Vagina (tissue), 2 donors: ENCODE measurements around the gene NPPB. TPM values are rescaled to one million over a fixed set of nuclear protein-coding genes. Genes with fewer than 3 reads are reported as not detected.

Source experiments
- DNase-seq, 2 donors: peaks; one replicate each; pipeline ENCODE4 v3.0.0-alpha.2; 2017; ENCODE audit errors: extremely low spot score in 2 of 2
- H3K27ac ChIP-seq: fragments of 200-600 bp; sonication (generic); one replicate; pipeline ENCODE4 v1.5.1; 2019
- H3K27me3 ChIP-seq: fragments of 200-600 bp; sonication (generic); one replicate; pipeline ENCODE4 v1.5.1; 2019
- H3K36me3 ChIP-seq, 2 donors: fragments of 200-600 bp; sonication (generic); one replicate each; pipeline ENCODE4 v1.5.1; 2017 to 2019
- H3K4me1 ChIP-seq: fragments of 200-600 bp; sonication (generic); one replicate; pipeline ENCODE4 v1.5.1; 2019
- H3K4me3 ChIP-seq, 2 donors: fragments of 200-600 bp; sonication (generic); 1 replicate in 1 of 2; 2 replicates in 1 of 2; pipeline ENCODE4 v1.5.1; 2016 to 2019
- H3K9me3 ChIP-seq: fragments of 200-600 bp; sonication (generic); one replicate; pipeline ENCODE4 v1.5.1; 2019
- POLR2A ChIP-seq, 2 donors: fragments of 450-650 bp; IDR thresholded peaks; one replicate each; pipeline ENCODE4 v1.6.1; 2017; ENCODE audit warnings: antibody characterized with exemption in 2 of 2, mild to moderate bottlenecking in 2 of 2, moderate library complexity in 2 of 2
- POLR2AphosphoS5 ChIP-seq, 2 donors: sonication (generic); formaldehyde crosslinking; IDR thresholded peaks; one replicate each; pipeline ENCODE4 v1.9.0; 2017; ENCODE audit warnings: antibody characterized with exemption in 2 of 2, mild to moderate bottlenecking in 2 of 2, low read depth in 1 of 2; ENCODE audit not compliant: insufficient read depth in 1 of 2
- intact Hi-C: fragments of 100-400 bp; cut with DNase I; formaldehyde crosslinking; loops from one replicate; pipeline ENCODE4 v1.15.1; 2023
- total RNA-seq: library from RNA; depleted of rRNA; stranded (reverse); fragments of >200 nt; gene quantifications from one replicate; pipeline ENCODE4 v1.2.3, GENCODE V29; 2016
- TF ChIP-seq, protein P1 (sequence below), 3 experiments: fragments of 450-650 bp in 2 of 3; fragments of 200-600 bp in 1 of 3; sonication (generic) in 1 of 3; IDR thresholded peaks; one replicate each; pipeline ENCODE4 v1.5.1; 2017 to 2019; ENCODE audit warnings: antibody characterized with exemption in 3 of 3, mild to moderate bottlenecking in 2 of 3, moderate library complexity in 2 of 3

NPPB gene
- total RNA-seq, 1 donor from 2014 or later, result not detected

DNA sequence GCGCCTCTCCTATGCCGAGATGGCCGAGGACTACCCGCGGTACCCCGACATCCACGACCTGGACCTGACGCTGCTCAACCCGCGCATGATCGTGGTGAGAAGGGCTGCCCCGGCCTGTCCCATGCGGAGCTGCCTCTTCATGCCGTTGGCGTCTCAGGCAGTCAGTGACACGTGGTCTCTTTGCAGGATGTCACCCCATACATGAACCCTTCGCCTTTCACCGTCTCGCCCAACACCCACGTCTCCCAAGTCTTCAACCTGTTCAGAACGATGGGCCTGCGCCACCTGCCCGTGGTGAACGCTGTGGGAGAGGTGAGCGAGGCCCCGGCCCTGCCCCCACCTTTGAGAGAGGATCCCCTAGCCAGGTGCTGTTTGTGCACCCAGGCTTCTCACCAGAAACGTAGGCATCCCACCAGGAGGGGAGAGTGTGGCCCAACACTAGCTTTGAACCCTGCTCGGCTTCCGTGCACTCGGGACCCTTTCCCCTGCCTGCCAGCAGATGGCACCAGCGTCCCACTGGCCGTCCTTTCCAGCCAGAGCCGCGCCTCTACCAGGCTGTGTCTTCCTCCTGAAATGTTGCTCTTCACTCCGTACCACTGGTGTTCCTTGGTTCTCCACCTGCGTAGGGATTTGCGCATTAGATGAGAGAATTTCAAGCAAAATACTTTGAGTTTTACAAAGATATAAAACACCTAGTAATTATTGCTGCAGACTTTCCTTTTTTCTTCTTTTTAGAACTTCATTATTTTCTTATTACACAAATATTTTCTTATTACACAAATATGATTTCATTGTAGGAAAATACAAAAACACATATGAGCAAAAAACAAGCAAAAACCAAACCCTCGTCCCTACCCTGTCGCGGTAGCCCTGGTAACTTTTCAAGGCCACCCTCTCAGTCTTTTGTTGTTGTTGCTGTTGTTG, 20.1 kb downstream of the NPPB start:
- peak in 1 of 2 donors; percentile 43 for TF ChIP-seq POLR2AphosphoS5 (IDR thresholded peaks at IDR 0.05; ENCODE audit: insufficient read depth in 1 of 2, low read depth in 1 of 2)
- no peak for TF ChIP-seq POLR2A (IDR thresholded peaks at IDR 0.05)
- TF ChIP-seq, protein P1, sequence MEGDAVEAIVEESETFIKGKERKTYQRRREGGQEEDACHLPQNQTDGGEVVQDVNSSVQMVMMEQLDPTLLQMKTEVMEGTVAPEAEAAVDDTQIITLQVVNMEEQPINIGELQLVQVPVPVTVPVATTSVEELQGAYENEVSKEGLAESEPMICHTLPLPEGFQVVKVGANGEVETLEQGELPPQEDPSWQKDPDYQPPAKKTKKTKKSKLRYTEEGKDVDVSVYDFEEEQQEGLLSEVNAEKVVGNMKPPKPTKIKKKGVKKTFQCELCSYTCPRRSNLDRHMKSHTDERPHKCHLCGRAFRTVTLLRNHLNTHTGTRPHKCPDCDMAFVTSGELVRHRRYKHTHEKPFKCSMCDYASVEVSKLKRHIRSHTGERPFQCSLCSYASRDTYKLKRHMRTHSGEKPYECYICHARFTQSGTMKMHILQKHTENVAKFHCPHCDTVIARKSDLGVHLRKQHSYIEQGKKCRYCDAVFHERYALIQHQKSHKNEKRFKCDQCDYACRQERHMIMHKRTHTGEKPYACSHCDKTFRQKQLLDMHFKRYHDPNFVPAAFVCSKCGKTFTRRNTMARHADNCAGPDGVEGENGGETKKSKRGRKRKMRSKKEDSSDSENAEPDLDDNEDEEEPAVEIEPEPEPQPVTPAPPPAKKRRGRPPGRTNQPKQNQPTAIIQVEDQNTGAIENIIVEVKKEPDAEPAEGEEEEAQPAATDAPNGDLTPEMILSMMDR (IDR thresholded peaks at IDR 0.05), result peak; percentile 83 to 95 (median 84)
- Histone ChIP-seq H3K9me3 (no peaks in the 10 kb centered on the region), H3K4me3 (no peak overlapping the region), H3K4me1 (no peaks in the 10 kb centered on the region), H3K27ac (no peak overlapping the region), H3K27me3 (no peaks in the 10 kb centered on the region), H3K36me3 (peaks cover 0 to 81% of the 10 kb centered on the region in 2 donors)
- intact Hi-C loops, result no loop called here
- no peak for DNase-seq

DNA sequence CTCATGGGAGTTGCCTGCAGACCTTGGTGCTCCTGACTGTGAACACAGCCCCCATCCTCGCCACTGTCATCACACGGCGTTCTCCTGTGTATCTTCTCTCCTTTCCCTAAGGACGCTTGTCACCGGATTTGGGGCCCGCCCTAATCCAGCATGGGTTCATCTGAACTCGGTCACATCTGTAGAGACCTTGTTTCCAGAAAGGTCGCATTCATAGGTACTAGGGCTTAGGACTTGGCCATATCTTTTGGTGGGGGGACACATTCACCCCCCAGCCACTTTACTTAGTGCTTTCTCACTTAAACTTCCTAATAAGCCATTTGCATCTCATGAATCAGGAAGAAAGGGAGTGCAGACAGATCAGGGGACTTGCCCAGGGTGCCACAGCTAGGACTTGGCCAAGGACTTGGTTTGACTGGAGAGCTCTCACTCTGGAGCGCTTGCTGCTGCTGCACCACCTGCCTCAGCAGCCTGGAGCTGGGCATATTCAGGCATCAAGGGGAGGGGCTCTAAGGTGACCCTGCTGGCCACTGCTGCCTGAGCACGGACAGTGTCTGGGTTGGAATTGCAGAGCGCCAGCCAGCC, 20.9 kb downstream of the NPPB start:
- no peaks in the 10 kb centered on the region for H3K4me1 ChIP-seq
- H3K27ac ChIP-seq, result no peak overlapping the region
- H3K27me3 ChIP-seq, result no peaks in the 10 kb centered on the region
- TF ChIP-seq, protein P1 (IDR thresholded peaks at IDR 0.05), result no peak
- no peak for TF ChIP-seq POLR2AphosphoS5 (IDR thresholded peaks at IDR 0.05; ENCODE audit: insufficient read depth in 1 of 2, low read depth in 1 of 2)
- TF ChIP-seq POLR2A (IDR thresholded peaks at IDR 0.05), result no peak
- no peak overlapping the region for H3K4me3 ChIP-seq
- H3K36me3 ChIP-seq, result peaks cover 0 to 87% of the 10 kb centered on the region in 2 donors
- intact Hi-C loops, result no loop called here
- no peaks in the 10 kb centered on the region for H3K9me3 ChIP-seq
- no peak for DNase-seq

DNA sequence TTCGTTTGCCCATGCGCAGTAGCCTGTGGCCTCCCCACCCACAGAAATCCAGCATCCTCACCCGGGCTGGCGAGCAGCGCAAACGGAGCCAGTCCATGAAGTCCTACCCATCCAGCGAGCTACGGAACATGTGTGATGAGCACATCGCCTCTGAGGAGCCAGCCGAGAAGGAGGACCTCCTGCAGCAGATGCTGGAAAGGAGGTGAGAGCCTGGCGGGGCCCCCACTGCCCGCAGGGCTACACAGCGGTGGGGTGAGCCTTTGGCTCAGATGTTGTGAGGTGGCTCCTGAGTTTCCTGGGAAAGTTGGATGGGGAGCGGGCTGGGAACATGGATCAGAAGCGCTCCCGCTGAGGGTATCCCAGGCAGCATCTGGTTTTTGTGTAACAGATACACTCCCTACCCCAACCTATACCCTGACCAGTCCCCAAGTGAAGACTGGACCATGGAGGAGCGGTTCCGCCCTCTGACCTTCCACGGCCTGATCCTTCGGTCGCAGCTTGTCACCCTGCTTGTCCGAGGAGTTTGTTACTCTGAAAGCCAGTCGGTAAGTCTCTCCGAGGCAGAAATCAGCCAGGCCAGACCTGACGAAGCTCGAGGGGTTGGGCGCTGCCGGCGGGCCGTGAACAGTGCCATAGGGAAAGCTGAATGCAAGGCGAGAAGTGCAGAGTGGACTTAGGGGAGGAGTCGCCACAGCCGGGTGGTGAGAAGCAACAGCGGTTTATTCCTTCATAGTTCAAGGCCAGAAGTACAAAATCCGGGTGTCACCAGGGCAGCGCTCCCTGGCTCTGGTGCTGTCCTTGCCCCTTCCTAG, 21.6 kb downstream of the NPPB start:
- intact Hi-C loops, result no loop called here
- TF ChIP-seq, protein P1 (IDR thresholded peaks at IDR 0.05), result no peak
- TF ChIP-seq POLR2A (IDR thresholded peaks at IDR 0.05) (no peak), POLR2AphosphoS5 (IDR thresholded peaks at IDR 0.05; ENCODE audit: insufficient read depth in 1 of 2, low read depth in 1 of 2) (no peak)
- no peaks in the 10 kb centered on the region for H3K27me3 ChIP-seq
- no peak overlapping the region for H3K4me3 ChIP-seq
- H3K36me3 ChIP-seq, result peaks cover 0 to 92% of the 10 kb centered on the region in 2 donors
- DNase-seq, result no peak
- no peak overlapping the region for H3K27ac ChIP-seq
- no peaks in the 10 kb centered on the region for H3K4me1 ChIP-seq
- no peaks in the 10 kb centered on the region for H3K9me3 ChIP-seq

DNA sequence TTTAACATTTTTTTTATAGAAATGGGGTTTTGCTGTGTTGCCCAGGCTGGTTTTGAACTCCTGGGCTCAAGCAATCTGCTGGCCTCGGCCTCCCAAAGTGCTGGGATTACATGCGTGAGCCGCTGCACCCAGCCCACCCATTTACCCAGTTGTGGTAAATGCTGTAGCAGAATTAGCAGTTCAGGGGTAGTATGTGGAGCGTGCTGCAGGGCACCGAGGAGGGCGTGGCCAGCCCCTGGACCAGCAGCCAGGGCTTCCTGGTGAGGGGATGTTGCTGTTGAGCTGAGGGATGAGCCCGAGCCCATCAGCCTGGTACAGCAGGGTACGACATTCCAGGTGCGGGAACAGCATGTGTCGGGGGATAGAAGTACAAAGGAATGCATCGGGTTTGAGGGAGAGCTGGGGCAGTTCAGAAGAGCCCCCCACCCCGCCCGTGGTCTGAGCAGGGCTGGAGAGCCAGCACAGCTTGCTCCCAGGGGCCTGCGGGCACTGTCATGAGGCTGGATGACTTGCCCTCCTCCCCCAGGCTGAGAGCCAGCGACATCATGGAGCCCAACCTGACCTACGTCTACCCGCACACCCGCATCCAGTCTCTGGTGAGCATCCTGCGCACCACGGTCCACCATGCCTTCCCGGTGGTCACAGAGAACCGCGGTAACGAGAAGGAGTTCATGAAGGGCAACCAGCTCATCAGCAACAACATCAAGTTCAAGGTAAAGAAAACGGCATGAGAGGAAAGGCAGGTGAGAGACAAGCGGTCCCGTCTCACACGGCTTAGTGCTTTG, 23.1 kb downstream of the NPPB start:
- Histone ChIP-seq H3K27ac (no peak overlapping the region), H3K27me3 (no peaks in the 10 kb centered on the region), H3K36me3 (peaks cover 0 to 88% of the 10 kb centered on the region in 2 donors), H3K4me1 (no peaks in the 10 kb centered on the region), H3K4me3 (no peak overlapping the region), H3K9me3 (no peaks in the 10 kb centered on the region)
- DNase-seq, result no peak
- TF ChIP-seq, protein P1 (IDR thresholded peaks at IDR 0.05), result no peak
- TF ChIP-seq POLR2AphosphoS5 (IDR thresholded peaks at IDR 0.05; ENCODE audit: insufficient read depth in 1 of 2, low read depth in 1 of 2) (no peak), POLR2A (IDR thresholded peaks at IDR 0.05) (no peak)
- intact Hi-C loops, result no loop called here
